NOMO-1 treated with dmso at 0.1 percent for 144 hours (cell line): ENCODE results near the gene ABHD18.
"Not testable (repeated sequence)": the region's sequence is repeated elsewhere in the genome, so short reads cannot be mapped to it uniquely, and the experiment has no call there.

Source experiments
- DNase-seq: peaks from one replicate; lab custom pipeline; 2025; ENCODE audit not compliant: unreplicated experiment; lab: John Stamatoyannopoulos, UW

ABHD18 gene

GRCh38 chr4:127988638-127989037, 23.4 kb downstream of the ABHD18 start:
- DNase-seq: no peak

- no peak for DNase-seq
Measured at GRCh38 chr4:127993151-127993550, 27.9 kb downstream of the ABHD18 start.

- DNase-seq: no peak
Measured at GRCh38 chr4:127995776-127996175, 30.6 kb downstream of the ABHD18 start.

GRCh38 chr4:127996521-127996920, 31.3 kb downstream of the ABHD18 start:
- not testable (repeated sequence) for DNase-seq

- DNase-seq: peak; percentile 46
Measured at GRCh38 chr4:127997534-127998388, 32.6 kb downstream of the ABHD18 start.

GRCh38 chr4:128006592-128006991, 41.4 kb downstream of the ABHD18 start:
- no peak for DNase-seq

- no peak for DNase-seq
Measured at GRCh38 chr4:128009428-128009827, 44.2 kb downstream of the ABHD18 start.

- DNase-seq: no peak
Measured at GRCh38 chr4:128025319-128025718, 60.1 kb downstream of the ABHD18 start.

GRCh38 chr4:128029907-128030306, 64.7 kb downstream of the ABHD18 start:
- DNase-seq: no peak

- no peak for DNase-seq
Measured at GRCh38 chr4:128031756-128032384, 66.7 kb downstream of the ABHD18 start.

GRCh38 chr4:128039568-128039967, 74.4 kb downstream of the ABHD18 start:
- no peak for DNase-seq

- not testable (repeated sequence) for DNase-seq
Measured at GRCh38 chr4:128047019-128047418, 81.8 kb downstream of the ABHD18 start.

GRCh38 chr4:128047514-128047913, 82.3 kb downstream of the ABHD18 start:
- DNase-seq: not testable (repeated sequence)

- not testable (repeated sequence) for DNase-seq
Measured at GRCh38 chr4:128051229-128051628, 86.0 kb downstream of the ABHD18 start.

GRCh38 chr4:128054907-128055306, 89.7 kb downstream of the ABHD18 start:
- DNase-seq: not testable (repeated sequence)

GRCh38 chr4:128055441-128056206, 90.4 kb downstream of the ABHD18 start:
- not testable (repeated sequence) for DNase-seq

- no peak for DNase-seq
Measured at GRCh38 chr4:128056396-128056795, 91.2 kb downstream of the ABHD18 start.

- no peak for DNase-seq
Measured at GRCh38 chr4:128060121-128060698, 95.0 kb downstream of the ABHD18 start.

- DNase-seq: peak; percentile 92
Measured at GRCh38 chr4:128060699-128061565, 95.7 kb downstream of the ABHD18 start, which contains the start of gene LARP1B. LARP1B (plus strand) TSS chr4:128061312; CDS start chr4:128074952, 13,640 bp downstream.
